DMS53 treated with DMSO at 0.1 percent for 48 hours (cell line): ENCODE measurements around the gene PTPN14.

Experiments used
- DNase-seq: peaks from one replicate; lab custom pipeline; 2025; ENCODE audit not compliant: unreplicated experiment; lab: John Stamatoyannopoulos, UW

Gene PTPN14

DNA sequence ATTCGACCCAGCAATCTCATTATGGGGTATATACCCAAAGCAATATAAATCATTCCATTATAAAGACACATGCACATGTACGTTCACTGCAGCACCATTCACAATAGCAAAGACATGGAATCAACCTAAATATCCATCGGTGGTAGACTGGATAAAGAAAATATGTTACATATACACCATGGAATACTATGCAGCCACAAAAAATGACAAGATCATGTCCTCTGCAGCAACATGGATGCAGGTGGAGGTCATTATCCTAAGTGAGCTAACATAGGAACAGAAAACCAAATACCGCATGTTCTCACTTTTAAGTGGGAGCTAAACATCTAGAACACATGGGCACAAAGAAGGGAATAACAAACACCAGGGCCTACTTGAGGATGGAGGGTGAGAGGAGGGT, 115.5 kb downstream of the PTPN14 start:
- DNase-seq, result no peak

GRCh38 chr1:214432245-214432644, 119.2 kb downstream of the PTPN14 start:
- no peak for DNase-seq

DNA sequence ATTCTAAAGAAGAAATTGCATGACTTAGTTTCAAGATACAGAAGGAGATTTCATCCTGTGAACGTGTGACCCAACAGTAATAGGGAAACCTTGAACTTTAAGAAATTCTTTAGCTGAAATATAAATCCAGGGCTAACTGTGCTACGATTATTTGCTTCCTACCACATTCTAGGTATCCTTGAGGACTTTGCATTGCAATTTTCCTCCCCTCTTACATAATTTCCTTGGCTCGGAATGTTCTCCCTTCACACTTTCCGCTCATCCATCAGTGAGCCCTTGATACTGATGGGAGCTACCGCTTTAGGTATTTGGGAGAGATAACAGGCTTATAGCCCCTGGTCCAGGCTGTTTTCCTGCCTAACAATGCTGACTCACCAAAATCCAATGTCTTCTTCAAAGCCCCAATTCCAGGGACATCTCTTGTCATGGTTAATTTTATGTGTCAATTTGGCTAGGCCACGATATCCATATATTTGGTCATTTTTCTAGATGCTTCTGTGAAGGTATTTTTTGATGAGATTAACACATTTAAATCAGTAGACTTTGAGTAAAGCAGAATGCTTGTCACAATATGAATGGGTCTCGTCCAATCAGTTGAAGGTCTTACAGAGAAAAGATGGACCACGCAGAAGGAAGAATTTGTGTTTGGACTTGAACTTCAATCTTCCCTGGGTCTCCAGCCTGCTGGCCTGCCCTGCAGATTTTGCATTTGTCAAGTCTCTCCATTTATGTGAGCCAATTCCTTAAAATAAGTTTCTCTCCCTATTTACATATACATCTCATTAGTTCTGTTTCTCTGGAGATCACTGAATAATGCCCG, 121.2 kb downstream of the PTPN14 start:
- DNase-seq, result no peak

DNA sequence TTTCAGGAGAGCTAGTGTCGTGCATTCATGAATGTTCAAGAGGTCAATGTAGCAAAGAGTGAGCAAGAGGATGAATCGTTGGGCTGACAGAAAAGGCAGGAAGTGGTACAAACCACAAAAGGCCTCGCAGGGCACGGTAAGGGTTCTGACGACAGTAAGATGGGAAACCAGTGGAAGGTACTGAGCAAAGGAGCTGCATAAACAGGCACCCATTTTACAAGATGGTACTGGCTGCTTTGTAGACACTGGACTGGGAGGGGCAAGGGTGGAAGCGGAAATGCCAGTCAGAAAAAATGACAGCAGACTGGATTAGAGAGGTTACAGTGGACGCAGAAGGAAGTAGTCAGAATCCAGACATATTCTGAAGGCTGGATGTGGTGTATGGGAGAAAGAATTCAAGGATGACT, 123.5 kb downstream of the PTPN14 start:
- DNase-seq, result peak; percentile 94

DNA sequence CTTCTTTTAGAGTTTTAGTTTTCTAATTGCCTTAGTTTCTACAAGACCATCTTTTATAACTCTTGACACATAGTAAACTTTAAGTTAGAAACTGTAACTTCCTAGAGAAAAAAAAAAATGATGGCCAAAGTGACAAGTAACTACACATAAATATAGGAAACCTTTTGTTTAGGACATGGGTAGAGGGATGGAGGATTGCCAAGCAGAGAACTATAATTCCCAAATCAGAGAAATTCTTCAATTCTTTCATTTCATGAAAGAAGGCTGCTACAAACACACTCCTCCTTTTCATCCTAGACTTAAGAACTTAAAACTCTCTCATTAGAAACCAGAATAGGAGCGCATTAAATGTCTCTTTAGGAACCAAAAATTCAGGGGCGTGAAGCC, 125.0 kb downstream of the PTPN14 start:
- DNase-seq, result no peak

- no peak for DNase-seq
Observed at GRCh38 chr1:214425716-214426425, 125.5 kb downstream of the PTPN14 start.

DNA sequence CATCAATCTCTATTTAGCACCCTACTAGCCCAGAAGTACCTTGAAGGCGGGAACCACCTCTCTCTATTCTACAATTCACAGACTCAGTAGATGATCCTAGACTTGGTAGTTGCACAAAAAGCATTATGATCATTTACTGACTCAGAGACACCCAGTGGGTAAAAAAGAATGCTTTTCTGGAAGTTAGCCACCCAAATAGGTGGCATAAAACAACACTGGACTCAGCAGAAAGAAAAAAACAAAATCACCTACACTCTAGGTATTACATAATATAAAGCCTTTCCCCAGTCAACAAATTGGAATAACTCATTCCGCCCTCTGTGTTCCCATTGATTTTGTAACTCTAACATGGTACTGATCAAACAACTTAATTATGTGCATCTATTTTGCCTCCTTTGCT, 126.3 kb downstream of the PTPN14 start:
- DNase-seq, result no peak

DNA sequence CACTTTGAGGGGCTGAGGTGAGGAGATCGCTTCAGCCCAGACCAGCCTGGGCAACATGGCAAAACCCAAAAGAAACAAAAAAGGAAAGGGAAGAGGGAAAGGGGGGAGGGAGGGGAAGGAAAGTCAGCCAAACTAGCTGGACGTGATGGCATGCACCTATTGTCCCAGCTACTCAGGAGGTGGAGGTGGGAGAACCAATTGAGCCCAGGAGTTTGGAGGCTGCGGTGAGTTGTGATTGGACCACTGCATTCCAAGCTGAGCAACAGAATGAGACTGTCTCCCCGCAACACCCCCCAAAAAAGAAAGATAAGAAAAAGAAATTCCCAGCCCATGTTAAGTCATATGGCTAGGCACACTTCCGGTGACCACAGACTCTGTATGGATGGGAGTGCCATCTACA, 128.4 kb downstream of the PTPN14 start:
- no peak for DNase-seq

DNA sequence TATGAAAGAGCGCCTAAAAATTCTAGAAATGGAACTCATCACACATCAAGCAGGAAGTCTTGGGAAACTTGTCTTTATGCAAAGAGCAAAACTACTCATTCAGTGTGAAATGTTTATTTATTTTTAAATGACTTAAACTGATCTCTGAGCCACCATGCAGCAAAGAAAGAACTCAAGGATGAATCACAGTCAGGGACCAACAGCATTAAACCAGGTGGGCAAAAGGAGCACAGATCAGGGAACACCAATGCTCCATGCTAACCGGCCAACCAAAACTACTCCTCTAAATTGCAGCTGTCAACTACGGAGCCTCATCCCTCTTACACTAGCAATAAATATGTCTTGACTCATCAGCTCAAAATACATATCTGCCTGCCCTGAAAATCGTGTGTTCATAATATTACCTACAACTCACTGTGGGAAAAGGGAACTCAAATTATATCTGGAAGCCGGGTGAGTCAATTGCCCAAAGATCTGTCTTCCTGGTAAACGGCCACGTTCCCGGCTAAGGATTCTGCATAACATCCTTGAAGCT, 129.2 kb downstream of the PTPN14 start:
- no peak for DNase-seq

DNA sequence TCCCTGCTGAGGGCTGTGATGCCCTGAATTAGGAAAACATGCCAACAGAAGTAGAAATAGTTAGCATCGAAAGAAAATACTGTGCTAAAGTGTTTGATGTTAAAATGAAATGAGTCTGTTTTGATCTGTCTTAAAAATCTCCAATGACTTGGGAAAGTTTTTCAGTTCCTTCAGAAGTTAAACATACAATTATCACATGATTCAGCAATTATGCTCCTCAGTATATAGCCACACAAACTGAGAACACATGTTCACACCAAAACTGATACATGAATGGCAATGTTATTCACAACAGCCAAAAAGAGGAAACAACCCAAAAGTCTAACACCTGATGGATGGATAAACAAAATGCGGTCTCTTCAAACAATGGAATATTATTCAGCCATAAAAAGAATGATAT, 130.6 kb downstream of the PTPN14 start:
- no peak for DNase-seq

DNA sequence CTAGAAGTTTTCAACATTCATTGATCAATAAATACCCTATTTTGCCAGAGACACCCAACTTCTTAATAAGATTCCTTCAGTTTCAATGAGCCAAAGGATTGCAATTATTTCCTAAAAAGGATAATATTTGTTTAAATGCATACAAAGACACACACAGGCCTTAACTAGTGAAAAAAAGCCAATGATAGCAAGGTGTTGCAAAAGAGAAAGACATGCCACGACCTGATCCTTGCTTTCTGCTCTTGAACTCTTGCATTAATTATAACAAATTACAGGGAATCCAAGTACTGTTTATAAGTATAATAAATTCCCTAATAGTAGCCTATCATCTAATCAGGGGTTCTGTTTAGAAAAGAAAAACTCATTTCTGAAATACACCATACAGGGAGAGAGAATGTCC, 131.1 kb downstream of the PTPN14 start:
- DNase-seq, result no peak

DNA sequence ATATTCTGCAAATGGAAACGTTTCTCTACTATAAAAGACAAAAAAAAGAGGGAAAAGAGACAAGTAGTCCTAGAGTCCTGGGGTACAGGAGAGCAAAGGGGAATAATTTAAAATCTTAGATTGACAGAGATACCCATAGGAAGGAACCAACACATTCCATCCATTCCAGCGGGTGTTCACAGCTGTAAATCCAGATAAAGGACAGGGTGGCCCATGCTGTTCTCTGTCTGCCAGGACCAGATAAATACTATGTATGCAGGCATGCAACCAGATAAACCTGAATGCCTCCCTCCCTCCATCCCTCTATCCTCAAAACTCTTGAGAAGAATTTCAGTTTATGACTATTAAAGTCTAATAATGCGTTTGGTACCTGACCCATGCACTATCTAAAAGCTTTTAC, 131.8 kb downstream of the PTPN14 start:
- no peak for DNase-seq

GRCh38 chr1:214418391-214418790, 133.0 kb downstream of the PTPN14 start:
- DNase-seq, result no peak

DNA sequence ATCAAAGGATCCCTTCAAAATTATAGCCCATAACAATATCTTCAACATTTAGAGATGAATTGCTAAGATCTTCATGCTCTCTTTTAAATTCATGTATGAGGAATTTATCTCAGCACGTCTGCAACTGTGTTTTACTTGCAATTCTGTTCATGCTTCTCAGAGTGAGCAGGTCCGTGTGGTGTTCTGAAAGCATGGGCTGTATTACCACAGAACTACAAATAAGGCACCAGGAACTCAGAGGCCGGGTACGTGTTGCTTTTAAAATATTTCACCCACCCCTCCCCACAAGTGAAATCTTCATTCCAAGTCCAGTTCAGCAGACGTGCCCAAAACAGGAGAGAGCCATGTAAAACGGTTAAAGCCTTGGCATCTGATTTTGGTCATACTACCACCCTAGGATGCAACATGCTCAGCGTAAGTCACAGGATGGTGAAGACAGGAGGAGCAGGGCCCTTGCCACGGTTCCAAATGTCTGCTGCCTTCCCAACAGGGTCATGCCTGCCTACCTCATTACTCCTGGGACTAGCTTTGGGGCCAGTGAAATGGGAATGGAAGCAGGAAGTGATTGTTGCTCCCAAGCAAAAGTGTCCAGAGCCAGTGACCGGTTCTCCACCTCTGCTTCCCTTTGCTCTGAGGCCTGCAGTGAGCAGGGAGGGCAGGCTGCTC, 133.7 kb downstream of the PTPN14 start:
- no peak for DNase-seq

DNA sequence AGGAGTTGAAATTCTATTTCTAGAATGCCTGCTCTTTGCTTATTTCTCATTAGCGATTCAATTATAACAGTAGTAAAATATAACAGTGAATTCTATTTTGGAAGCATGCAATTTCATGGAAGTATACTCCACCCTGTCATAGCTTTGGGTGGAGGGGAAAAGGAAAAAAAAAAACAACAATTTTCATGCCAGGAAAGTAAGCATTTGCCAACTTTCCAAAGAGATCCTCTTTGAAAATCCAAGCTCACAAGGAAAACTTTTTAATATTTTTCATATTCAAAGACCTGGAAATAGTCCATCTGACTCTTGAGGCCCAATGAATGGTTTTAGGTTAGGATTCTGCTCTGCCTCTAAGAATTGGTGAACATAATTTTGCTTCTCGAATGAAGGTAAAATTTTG, 134.5 kb downstream of the PTPN14 start:
- no peak for DNase-seq

DNA sequence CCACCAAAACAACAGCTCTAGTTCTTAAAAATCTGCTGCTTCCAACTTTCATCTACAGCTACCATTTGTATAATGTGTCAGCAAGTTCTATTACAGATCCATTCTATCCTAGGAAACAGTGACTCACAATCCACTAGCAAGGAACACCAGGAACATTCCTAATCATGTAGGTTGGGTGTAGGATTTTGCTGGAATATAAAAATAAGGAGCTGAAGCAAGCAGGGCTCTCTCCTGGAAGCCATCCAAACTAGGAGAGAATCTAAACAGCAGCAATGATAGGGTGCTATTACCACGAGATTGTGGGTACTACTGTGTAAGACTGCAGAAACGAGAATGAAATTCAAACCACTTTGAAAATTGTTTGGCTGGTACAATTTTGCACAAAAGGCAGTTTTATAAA, 135.0 kb downstream of the PTPN14 start:
- no peak for DNase-seq

DNA sequence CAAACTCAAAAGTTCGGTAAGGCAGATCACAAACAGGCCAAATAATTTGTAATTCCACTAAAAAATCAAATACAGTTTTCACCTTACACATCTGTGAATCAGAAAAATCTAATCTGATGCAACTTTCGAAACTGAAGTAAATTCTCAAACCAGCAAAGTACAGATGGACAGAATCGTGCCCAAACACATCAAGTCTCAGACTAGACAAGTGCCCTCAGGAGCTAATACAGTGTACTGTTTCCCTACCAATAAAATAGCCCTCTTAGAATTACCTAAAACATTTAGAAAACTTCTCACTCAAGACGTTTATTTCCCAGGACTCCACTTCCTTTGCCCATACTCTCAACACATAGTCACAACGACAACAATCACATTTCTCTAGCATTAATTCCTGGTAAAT, 136.3 kb downstream of the PTPN14 start:
- no peak for DNase-seq

DNA sequence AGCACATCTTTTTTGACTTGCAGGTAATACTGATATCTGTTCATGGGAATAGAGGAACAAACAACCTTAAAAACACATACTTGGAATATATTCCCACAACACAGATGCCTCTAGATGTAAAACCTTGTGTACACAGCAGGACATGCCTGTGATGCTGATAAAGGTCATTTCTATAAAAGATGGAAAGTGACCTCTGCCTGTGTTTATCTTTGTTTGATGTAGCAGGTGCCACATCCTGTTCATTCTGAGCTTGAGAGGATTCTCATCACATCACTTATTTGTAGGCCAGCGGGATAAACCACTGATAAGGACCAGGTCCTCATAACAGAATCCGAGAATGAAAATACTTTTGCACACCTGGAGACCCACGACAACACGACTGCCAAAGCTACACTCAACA, 136.7 kb downstream of the PTPN14 start:
- DNase-seq, result peak; percentile 98

- DNase-seq, result no peak
Observed at GRCh38 chr1:214413315-214413714, 138.1 kb downstream of the PTPN14 start.

GRCh38 chr1:214404571-214405213, 146.7 kb downstream of the PTPN14 start:
- no peak for DNase-seq

DNA sequence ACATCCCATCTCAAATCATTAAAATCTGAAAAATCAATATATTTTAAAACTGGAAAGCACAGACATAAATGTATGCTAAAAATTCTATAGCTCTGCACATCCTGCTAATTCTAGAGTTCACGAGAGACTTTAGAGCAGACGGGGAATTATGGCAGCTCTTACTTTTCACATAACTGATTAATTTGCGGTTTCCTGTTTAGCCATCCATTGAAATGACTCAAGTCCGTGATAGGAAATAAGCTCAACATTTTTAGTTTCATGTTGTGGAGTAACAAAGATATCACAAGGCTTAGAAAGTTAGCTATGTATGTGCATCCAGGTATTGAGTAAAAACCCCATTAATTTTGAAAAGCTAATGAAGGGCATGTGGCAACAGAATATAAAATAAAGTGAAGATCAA, 147.2 kb downstream of the PTPN14 start:
- no peak for DNase-seq
